Measurements from ENCODE around the gene TRMT112.

TRMT112 gene

GRCh38 chr11:64317325-64317960 lies at the start of gene TRMT112:
TRMT112 (minus strand) TSS chr11:64317559; CDS start chr11:64317526, 33 bp downstream.
- DNase-seq: peak; percentile 96

- no peak for DNase-seq
Observed at GRCh38 chr11:64366751-64367150, 49.4 kb upstream of the TRMT112 start.

DNA sequence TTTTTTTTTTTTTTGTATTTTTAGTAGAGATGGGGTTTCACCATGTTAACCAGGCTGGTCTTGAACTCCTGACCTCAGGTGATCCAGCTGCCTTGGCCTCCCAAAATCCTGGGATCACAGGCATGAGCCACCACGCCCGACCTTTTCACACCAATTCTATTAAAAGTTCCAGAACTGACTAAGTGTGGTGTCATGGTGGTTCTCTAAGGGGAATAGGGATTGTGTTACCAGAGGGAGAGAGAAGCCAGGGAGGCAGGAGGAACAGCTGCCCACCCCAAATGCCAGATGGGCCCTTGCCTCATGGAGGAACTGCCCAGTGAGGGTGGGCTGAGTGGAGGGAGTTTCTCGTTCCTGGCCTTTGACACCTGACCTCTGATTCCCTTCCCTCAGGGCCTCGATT lies 47.6 kb upstream of the TRMT112 start:
- DNase-seq: no peak

- no peak for DNase-seq
Observed at GRCh38 chr11:64364435-64364834, 47.1 kb upstream of the TRMT112 start.

- DNase-seq: no peak
Observed at GRCh38 chr11:64362339-64362738, 45.0 kb upstream of the TRMT112 start.

DNA sequence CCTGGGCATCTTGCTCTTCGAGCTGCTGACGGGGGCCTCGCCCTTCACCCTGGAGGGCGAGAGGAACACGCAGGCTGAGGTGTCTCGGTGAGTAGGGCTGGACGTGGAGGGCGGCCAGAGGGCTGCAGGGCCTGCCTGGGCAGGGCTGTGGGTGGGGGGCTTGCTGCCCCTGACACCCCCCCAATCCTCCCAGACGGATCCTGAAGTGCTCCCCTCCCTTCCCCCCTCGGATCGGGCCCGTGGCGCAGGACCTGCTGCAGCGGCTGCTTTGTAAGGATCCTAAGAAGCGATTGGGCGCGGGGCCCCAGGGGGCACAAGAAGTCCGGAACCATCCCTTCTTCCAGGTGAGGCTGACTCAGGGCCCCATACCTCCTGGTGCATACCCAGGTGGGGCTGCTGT lies 44.3 kb upstream of the TRMT112 start:
- no peak for DNase-seq

- no peak for DNase-seq
Observed at GRCh38 chr11:64360448-64360921, 43.1 kb upstream of the TRMT112 start.

DNA sequence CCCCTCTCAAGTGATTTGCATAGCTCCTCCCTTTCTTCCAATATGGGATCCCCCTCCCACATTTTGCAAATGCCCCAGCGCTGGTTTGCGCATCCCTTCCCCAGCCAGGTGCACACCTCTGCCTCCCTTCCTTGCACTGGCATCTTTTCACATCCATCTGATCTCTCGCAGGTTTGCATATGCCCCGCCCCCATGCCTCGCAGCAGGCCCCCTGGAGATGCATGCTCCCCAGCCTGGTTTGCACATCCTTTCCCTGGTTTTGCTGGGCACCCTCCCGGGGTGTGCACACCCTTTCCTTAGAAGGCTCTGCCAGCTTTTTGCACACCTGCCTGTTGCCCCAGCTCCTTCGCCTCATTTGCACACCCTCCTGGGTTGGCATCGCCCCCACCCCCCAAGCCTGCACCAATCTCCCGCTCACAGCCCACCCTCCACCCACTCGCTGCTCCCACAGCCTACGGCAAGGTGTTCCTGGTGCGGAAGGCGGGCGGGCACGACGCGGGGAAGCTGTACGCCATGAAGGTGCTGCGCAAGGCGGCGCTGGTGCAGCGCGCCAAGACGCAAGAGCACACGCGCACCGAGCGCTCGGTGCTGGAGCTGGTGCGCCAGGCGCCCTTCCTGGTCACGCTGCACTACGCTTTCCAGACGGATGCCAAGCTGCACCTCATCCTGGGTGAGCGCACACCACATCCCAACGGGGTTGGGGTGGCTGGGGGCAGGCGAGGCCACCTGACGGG lies 42.5 kb upstream of the TRMT112 start:
- DNase-seq: no peak

- DNase-seq: no peak
Observed at GRCh38 chr11:64358907-64359711, 41.8 kb upstream of the TRMT112 start, which contains the start of gene RPS6KA4. RPS6KA4 (plus strand) TSS chr11:64359162; CDS start chr11:64359236, 74 bp downstream.

DNA sequence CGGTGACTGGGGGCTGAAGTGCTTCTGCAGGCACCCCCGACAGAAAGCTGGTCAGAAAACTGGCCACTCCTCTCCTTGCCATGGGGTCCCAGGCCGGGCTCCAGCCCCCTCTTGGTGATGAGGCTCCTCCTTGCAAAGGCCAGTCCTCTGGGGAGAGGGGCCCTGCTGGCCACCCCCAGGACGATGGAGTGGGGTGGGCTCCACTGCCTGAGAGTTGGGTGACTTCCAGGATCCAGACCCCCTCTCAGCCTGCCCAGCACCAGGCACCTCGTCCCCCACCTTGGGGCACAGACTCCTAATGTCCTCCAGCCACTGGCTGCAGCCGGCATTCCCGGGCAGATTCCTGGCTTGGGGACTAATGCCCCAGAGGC lies 41.2 kb upstream of the TRMT112 start:
- no peak for DNase-seq

- DNase-seq: no peak
Observed at GRCh38 chr11:64357904-64358535, 40.7 kb upstream of the TRMT112 start.

GRCh38 chr11:64357446-64357845 lies 40.1 kb upstream of the TRMT112 start:
- DNase-seq: no peak

GRCh38 chr11:64356498-64357411 lies 39.4 kb upstream of the TRMT112 start:
- no peak for DNase-seq

- DNase-seq: no peak
Observed at GRCh38 chr11:64355078-64355940, 38.0 kb upstream of the TRMT112 start.

- DNase-seq: no peak
Observed at GRCh38 chr11:64353715-64354506, 36.6 kb upstream of the TRMT112 start.

DNA sequence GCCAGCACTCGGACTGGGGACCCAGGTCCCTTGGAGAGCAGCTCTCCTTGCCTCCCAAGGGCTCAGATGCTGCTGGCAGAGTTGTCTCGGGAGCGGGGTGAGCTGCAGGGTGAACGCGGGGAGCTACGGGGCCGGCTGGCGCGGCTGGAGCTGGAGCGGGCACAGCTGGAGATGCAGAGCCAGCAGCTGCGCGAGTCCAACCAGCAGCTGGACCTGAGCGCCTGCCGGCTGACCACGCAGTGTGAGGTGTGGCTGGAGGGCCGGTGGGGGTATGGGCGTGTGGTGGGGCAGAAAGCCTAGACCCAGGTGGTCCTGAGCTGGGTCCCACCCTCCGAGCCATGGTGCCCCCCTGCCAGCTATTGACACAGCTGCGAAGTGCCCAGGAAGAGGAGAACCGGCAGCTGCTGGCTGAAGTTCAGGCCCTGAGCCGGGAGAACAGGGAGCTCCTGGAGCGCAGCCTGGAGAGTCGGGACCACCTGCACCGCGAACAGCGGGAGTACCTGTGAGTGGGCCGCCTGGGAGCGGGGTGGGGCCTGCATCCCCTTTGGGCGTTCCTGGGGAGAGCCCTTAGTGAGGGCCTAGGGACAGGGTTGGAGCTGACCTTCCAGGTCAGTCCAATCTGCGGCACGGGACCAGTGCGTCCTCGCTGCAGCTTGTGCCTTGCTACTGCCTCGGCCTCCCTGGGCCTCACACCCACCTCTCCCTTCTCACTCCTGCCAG lies 35.8 kb upstream of the TRMT112 start:
- no peak for DNase-seq

- no peak for DNase-seq
Observed at GRCh38 chr11:64352099-64352994, 35.0 kb upstream of the TRMT112 start.

DNA sequence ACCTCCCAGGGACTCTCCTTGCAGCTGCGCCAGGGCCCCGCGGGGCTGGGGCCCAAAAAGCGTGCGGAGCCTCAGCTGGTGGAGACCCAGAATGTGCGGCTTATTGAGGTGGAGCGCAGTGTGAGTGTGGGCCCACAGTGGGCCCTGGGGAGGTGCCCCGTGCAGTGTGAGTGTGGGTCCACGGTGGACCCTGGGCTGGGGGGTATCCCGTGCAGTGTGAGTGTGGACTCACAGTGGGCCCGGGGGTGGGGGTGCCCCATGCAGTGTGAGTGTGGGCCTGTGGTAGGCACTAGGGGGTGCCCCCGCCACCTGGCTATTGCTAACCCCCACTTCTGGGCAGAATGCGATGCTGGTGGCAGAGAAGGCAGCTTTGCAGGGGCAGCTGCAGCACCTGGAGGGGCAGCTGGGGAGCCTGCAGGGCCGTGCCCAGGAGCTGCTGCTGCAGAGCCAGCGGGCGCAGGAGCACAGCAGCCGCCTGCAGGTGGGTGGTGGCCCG lies 33.8 kb upstream of the TRMT112 start:
- no peak for DNase-seq

All from NCI-H2029 treated with DMSO at 0.1 percent for 48 hours (cell line).